Hepatocyte (in vitro differentiated cells): ENCODE results near the gene POM121L2. TPM values are rescaled to one million over a fixed set of nuclear protein-coding genes. Genes with fewer than 3 reads are reported as not detected.
A peak's percentile ranks its signal among the peaks of the same experiment; 100 is the strongest.

ENCODE experiments used
- DNase-seq: peaks from one replicate; pipeline ENCODE4 v3.0.0-alpha.2; 2016; ENCODE audit warnings: low spot score
- H2AFZ ChIP-seq: fragments of 200-600 bp; sonication (generic); 2 replicates; pipeline ENCODE4 v1.6.0; 2016; ENCODE audit warnings: antibody characterized with exemption, mild to moderate bottlenecking
- H3K27ac ChIP-seq: fragments of 200-600 bp; sonication (generic); 2 replicates; pipeline ENCODE4 v1.5.1; 2016; ENCODE audit warnings: mild to moderate bottlenecking
- H3K27me3 ChIP-seq: fragments of 200-600 bp; sonication (generic); 2 replicates; pipeline ENCODE4 v1.6.1; 2016
- H3K36me3 ChIP-seq: fragments of 200-600 bp; sonication (generic); replicated peaks from 2 replicates; pipeline ENCODE4 v1.5.1; 2016; ENCODE audit warnings: low read depth; ENCODE audit not compliant: insufficient read depth
- H3K4me1 ChIP-seq: fragments of 200-600 bp; sonication (generic); 2 replicates; pipeline ENCODE4 v1.5.1; 2016; ENCODE audit warnings: mild to moderate bottlenecking, moderate library complexity; ENCODE audit not compliant: insufficient read depth
- H3K4me2 ChIP-seq: fragments of 200-600 bp; sonication (generic); 2 replicates; pipeline ENCODE4 v1.6.0; 2016
- H3K4me3 ChIP-seq: fragments of 200-600 bp; sonication (generic); 2 replicates; pipeline ENCODE4 v1.5.1; 2016; ENCODE audit warnings: mild to moderate bottlenecking
- H3K79me2 ChIP-seq: fragments of 200-600 bp; sonication (generic); 2 replicates; pipeline ENCODE4 v1.6.0; 2017; ENCODE audit warnings: mild to moderate bottlenecking
- H3K9me2 ChIP-seq: fragments of 200-600 bp; sonication (generic); replicated peaks from 2 replicates; pipeline ENCODE4 v1.6.0; 2017; ENCODE audit warnings: mild to moderate bottlenecking; ENCODE audit not compliant: insufficient read depth
- H3K9me3 ChIP-seq: fragments of 200-600 bp; sonication (generic); 2 replicates; pipeline ENCODE4 v1.5.1; 2016; ENCODE audit warnings: low read depth, mild to moderate bottlenecking
- H4K20me1 ChIP-seq: fragments of 200-600 bp; sonication (generic); 2 replicates; pipeline ENCODE4 v1.6.0; 2016; ENCODE audit warnings: mild to moderate bottlenecking; ENCODE audit not compliant: insufficient read depth, poor library complexity, severe bottlenecking
- EZH2 ChIP-seq: fragments of 200-600 bp; sonication (generic); IDR thresholded peaks from 2 replicates; pipeline ENCODE4 v1.6.1; 2016; ENCODE audit warnings: antibody characterized with exemption, mild to moderate bottlenecking, borderline replicate concordance
- EZH2phosphoT487 ChIP-seq: fragments of 200-600 bp; sonication (generic); IDR thresholded peaks from one replicate; pipeline ENCODE4 v1.6.1; 2018; ENCODE audit warnings: antibody characterized with exemption, mild to moderate bottlenecking, low read depth, moderate library complexity; ENCODE audit not compliant: unreplicated experiment, severe bottlenecking
- WGBS: methylation state at CpG from one replicate; pipeline ENCODE4 v1.1.6; 2016; ENCODE audit warnings: low lambda C conversion rate; ENCODE audit errors: missing lambda C conversion rate; 5-methylcytosine and 5-hydroxymethylcytosine counted together
- polyA plus RNA-seq: library from polyadenylated mRNA; unstranded; fragments of >200 nt; fragmentation: Nextera tagmentation; extraction: Ambion mirVana; gene quantifications from 2 replicates; pipeline ENCODE4 v1.2.1, GENCODE V29; 2016
- total RNA-seq: library from RNA; depleted of rRNA; stranded (reverse); fragments of >200 nt; gene quantifications from 2 replicates; pipeline ENCODE4 v1.2.3, GENCODE V29; 2014
- TF ChIP-seq, protein P1 (sequence below): fragments of 200-600 bp; sonication (generic); IDR thresholded peaks from 2 replicates; pipeline ENCODE4 v1.5.1; 2016; ENCODE audit warnings: antibody characterized with exemption, mild to moderate bottlenecking; ENCODE audit not compliant: poor library complexity

Gene POM121L2
- total and polyA plus RNA-seq, 2 experiments from 2014 or later = not detected

DNA sequence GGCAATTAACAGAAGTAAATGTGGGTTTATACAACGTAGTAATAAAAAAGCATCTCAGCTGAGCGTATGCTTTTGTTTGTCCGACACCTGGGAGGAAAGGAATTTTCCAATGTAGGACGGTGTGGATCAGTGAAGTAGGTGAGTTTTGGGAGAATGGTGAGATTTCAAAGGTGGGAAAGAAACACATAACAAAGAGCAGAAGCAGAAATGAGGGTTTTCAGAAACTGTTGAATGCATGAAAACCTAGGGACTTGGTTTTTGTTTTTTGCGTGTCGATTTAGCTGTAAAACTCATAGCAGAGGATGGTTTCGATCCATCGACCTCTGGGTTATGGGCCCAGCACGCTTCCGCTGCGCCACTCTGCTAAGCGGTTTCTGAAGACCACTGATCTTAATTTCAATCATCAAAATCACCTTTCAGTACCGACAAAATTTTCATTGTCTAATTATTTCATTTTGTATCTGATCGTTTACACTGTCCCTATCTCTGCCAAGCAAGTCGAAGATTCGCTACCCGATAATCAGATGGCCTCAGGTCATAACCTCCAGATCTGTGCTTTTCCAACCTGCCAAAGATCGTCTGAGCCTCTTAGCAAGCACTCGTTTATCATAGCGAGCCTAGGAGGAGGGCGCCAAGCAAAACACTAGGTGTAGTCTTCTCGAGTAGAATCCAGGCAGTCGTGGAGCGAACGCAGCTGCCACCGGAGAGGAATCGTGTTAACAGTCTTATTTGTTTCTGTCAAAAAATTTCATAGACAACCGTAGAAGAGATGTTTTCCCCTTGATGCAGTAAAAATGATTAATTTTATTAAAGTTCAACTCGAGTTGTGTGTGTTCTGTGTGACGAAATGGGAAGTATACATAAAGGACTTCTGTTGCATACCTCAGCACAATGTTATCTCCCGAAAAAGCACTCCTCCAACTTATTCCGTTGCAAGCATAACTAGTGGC lies 20.9 kb upstream of the POM121L2 start:
- peak overlapping the region; percentile 47 for H3K4me3 ChIP-seq
- H2AFZ ChIP-seq = peak overlapping the region; percentile 64
- TF ChIP-seq, protein P1, sequence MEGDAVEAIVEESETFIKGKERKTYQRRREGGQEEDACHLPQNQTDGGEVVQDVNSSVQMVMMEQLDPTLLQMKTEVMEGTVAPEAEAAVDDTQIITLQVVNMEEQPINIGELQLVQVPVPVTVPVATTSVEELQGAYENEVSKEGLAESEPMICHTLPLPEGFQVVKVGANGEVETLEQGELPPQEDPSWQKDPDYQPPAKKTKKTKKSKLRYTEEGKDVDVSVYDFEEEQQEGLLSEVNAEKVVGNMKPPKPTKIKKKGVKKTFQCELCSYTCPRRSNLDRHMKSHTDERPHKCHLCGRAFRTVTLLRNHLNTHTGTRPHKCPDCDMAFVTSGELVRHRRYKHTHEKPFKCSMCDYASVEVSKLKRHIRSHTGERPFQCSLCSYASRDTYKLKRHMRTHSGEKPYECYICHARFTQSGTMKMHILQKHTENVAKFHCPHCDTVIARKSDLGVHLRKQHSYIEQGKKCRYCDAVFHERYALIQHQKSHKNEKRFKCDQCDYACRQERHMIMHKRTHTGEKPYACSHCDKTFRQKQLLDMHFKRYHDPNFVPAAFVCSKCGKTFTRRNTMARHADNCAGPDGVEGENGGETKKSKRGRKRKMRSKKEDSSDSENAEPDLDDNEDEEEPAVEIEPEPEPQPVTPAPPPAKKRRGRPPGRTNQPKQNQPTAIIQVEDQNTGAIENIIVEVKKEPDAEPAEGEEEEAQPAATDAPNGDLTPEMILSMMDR = no peak
- TF ChIP-seq EZH2phosphoT487 = no peak
- no peak for TF ChIP-seq EZH2
- H3K9me3 ChIP-seq = no peaks in the 10 kb centered on the region
- H4K20me1 ChIP-seq = no peaks in the 10 kb centered on the region
- no peaks in the 10 kb centered on the region for H3K79me2 ChIP-seq
- no peaks in the 10 kb centered on the region for H3K9me2 ChIP-seq
- peak; percentile 71 for DNase-seq
- peak overlapping the region; percentile 75 for H3K4me2 ChIP-seq
- no peaks in the 10 kb centered on the region for H3K4me1 ChIP-seq
- H3K27me3 ChIP-seq = no peaks in the 10 kb centered on the region
- whole genome bisulfite sequencing = 8% methylated on average over 32 of the region's 32 CpGs
- peak overlapping the region; percentile 23 for H3K27ac ChIP-seq
- no peaks in the 10 kb centered on the region for H3K36me3 ChIP-seq

DNA sequence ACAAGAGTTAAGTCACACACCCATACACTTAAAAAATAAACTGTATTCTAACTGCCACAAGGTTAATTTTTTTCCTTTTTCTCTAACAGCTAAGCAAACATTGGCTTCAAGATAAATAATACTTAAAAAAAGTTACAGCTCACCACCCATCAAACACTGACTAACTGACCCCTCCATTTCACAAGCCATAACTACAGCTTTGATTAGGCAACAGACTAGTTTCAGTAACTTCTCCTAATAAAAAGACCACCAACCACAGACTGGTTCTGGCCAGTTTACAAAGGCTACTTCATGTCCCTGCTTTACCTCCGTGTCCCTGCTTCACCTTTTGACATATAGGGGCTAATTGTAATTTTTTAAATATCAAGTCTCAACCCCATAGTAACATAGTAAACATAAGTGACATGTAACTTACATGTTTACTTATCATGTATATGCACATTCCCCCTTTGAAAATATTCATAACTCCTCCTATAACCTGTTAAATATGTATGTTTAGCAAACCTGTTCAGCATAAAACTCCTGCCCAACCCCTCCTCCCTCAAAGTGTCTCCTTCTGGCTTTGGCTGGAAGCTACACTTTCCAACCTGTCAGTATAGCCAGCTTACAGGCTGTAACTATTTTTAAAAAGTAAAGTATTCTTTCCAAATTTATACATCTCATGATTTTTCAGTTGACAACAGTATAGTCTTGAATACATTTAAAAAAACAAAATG lies 15.1 kb upstream of the POM121L2 start:
- no peak overlapping the region for H2AFZ ChIP-seq
- no peaks in the 10 kb centered on the region for H3K79me2 ChIP-seq
- no peak overlapping the region for H3K4me3 ChIP-seq
- TF ChIP-seq EZH2phosphoT487 (no peak), EZH2 (no peak)
- peaks cover 7% of the 10 kb centered on the region for H3K27me3 ChIP-seq
- DNase-seq = no peak
- no peaks in the 10 kb centered on the region for H3K4me1 ChIP-seq
- WGBS = 33% methylated on average over 1 of the region's 1 CpG
- H4K20me1 ChIP-seq = no peaks in the 10 kb centered on the region
- H3K9me3 ChIP-seq = no peaks in the 10 kb centered on the region
- no peak overlapping the region for H3K27ac ChIP-seq
- no peak overlapping the region for H3K4me2 ChIP-seq
- no peaks in the 10 kb centered on the region for H3K36me3 ChIP-seq
- H3K9me2 ChIP-seq = no peaks in the 10 kb centered on the region

DNA sequence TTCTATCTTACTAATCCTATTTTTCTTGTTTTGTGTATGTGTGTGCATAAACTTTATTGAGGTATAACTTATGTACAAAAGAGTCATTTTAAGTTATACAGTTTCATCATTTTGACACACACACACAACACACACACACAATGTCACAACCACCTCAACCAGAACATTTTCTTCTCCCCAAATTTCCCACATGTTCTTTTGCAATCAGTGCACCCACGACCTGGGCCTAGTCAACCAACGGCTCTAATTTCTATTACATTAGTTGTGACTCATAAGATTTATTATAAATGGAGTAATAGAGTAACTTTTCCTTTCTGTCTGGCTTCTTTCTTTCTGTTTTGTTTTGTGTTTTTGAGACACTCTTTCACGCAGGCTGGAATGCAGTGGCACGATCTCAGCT lies 9.8 kb upstream of the POM121L2 start:
- H3K27me3 ChIP-seq = peaks cover 7% of the 10 kb centered on the region
- no peaks in the 10 kb centered on the region for H4K20me1 ChIP-seq
- no peaks in the 10 kb centered on the region for H3K79me2 ChIP-seq
- no peak for DNase-seq
- H2AFZ ChIP-seq = no peak overlapping the region
- no peaks in the 10 kb centered on the region for H3K36me3 ChIP-seq
- H3K4me2 ChIP-seq = no peak overlapping the region
- no peaks in the 10 kb centered on the region for H3K9me2 ChIP-seq
- H3K27ac ChIP-seq = no peak overlapping the region
- no peaks in the 10 kb centered on the region for H3K9me3 ChIP-seq
- H3K4me1 ChIP-seq = no peaks in the 10 kb centered on the region
- no peak for TF ChIP-seq EZH2phosphoT487
- TF ChIP-seq, protein P1 = no peak
- TF ChIP-seq EZH2 = no peak
- no peak overlapping the region for H3K4me3 ChIP-seq
- 89% methylated on average over 4 of the region's 4 CpGs for WGBS

DNA sequence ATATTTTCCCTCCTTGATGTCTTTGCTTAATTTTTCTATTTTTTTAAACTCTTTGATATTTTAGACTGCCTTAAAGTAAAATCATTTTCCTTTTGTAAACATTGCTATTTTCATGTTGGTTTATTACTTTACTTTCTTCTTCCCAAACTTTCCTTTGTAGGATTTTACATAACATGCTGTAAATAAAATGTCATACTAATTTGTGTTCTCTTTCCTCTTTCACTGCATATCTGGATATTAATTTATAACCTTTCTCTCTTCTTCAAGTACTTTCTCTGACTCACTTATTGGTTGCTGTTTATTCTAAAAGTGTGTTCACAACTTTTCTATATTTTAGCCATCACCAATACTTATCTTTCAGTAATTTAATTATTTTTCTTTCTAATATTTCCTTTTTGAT lies 9.3 kb upstream of the POM121L2 start:
- Histone ChIP-seq H4K20me1 (no peaks in the 10 kb centered on the region), H3K79me2 (no peaks in the 10 kb centered on the region), H3K9me2 (no peaks in the 10 kb centered on the region), H3K4me1 (no peaks in the 10 kb centered on the region), H3K4me2 (no peak overlapping the region), H3K36me3 (no peaks in the 10 kb centered on the region), H3K27me3 (peaks cover 7% of the 10 kb centered on the region), H3K9me3 (no peaks in the 10 kb centered on the region), H3K4me3 (no peak overlapping the region), H3K27ac (no peak overlapping the region), H2AFZ (no peak overlapping the region)
- DNase-seq = no peak
- TF ChIP-seq, protein P1 = no peak
